HCT116 (cell line): ENCODE data around the gene LYPD6. TPM values are rescaled to one million over a fixed set of nuclear protein-coding genes. Genes with fewer than 3 reads are reported as not detected.

Experiments
- ATAC-seq: fragments of 200-7000 bp; cut with Tn5 transposase; 2 replicates; pipeline ENCODE4 v1.9.1; 2020; ENCODE audit warnings: mild to moderate bottlenecking, moderate library complexity
- BruUV-seq: library from RNA; stranded (reverse); fragments of 400-500 nt; replicated peaks from 2 replicates; lab custom pipeline; 2021; lab: Mats Ljungman, UMichigan
- CTCF ChIA-PET: fragments of 300-600 bp; sonication (Branson Sonifier 250); formaldehyde crosslinking; loops from one replicate; lab custom pipeline; 2021; ENCODE audit warnings: antibody characterized with exemption; lab: Charles Lee
- POLR2A ChIA-PET: fragments of 300-600, 350-600 bp; sonication (Branson Sonifier 250); formaldehyde crosslinking; loops from one replicate; lab custom pipeline; 2021; ENCODE audit warnings: antibody characterized with exemption; lab: Charles Lee
- RAD21 ChIA-PET, 2 experiments: fragments of 300-600 bp; sonication (Branson Sonifier 250); formaldehyde crosslinking; loops; one replicate each; lab custom pipeline; 2023; ENCODE audit warnings: low total read pairs in 2 of 2; ENCODE audit not compliant: uncharacterized antibody in 2 of 2, unreplicated experiment in 2 of 2, low non-redundant PET in 1 of 2; lab: Charles Lee
- DNase-seq: peaks from one replicate; pipeline ENCODE4 v3.0.0-alpha.2; 2010; ENCODE audit warnings: low read depth, low spot score
- H2AFZ ChIP-seq: fragments of 200-600 bp; shearing (Covaris generic), sonication (generic); 2 replicates; pipeline ENCODE4 v1.6.1; 2017; ENCODE audit warnings: low read depth, mixed run types, mixed read lengths, antibody characterized with exemption, low read length; ENCODE audit not compliant: poor library complexity, severe bottlenecking
- H3K27ac ChIP-seq: 2 replicates; pipeline ENCODE4 v1.5.1; 2012; ENCODE audit warnings: low read depth, low read length
- H3K27me3 ChIP-seq: fragments of 200-600 bp; sonication (generic); 2 replicates; pipeline ENCODE4 v1.6.1; 2016; ENCODE audit warnings: mixed run types, low read length, mixed read lengths; ENCODE audit not compliant: insufficient read depth
- H3K36me3 ChIP-seq, 2 experiments: fragments of 200-500 bp in 1 of 2; fragments of 200-600 bp in 1 of 2; sonication (Bioruptor generic) in 1 of 2; sonication (generic) in 1 of 2; 2 replicates each; pipeline versions ENCODE4 v1.5.1 to v1.6.1; 2014 to 2016; ENCODE audit warnings: low read length in 2 of 2, inconsistent platforms in 1 of 2, mixed read lengths in 1 of 2, mixed run types in 1 of 2; ENCODE audit not compliant: insufficient read depth in 2 of 2, control insufficient read depth in 1 of 2
- H3K4me1 ChIP-seq, 2 experiments: fragments of 200-600 bp in 1 of 2; sonication (generic) in 1 of 2; 2 replicates each; pipeline versions ENCODE4 v1.5.1 to v1.6.1; 2012 to 2017; ENCODE audit warnings: low read length in 2 of 2, inconsistent platforms in 1 of 2, mild to moderate bottlenecking in 1 of 2, mixed read lengths in 1 of 2, mixed run types in 1 of 2, moderate library complexity in 1 of 2; ENCODE audit not compliant: insufficient read depth in 2 of 2, control insufficient read depth in 1 of 2
- H3K4me2 ChIP-seq: fragments of 200-600 bp; sonication (generic); 2 replicates; pipeline ENCODE4 v1.6.1; 2017; ENCODE audit warnings: mixed run types, low read length, mixed read lengths
- H3K4me3 ChIP-seq, 2 experiments: fragments of 200-600 bp in 1 of 2; sonication (generic) in 1 of 2; replicated peaks in 1 of 2; 2 replicates each; pipeline ENCODE4 v1.5.1; 2011 to 2016; ENCODE audit warnings: low read length in 2 of 2, control low read depth in 1 of 2, low read depth in 1 of 2, mild to moderate bottlenecking in 1 of 2, mixed read lengths in 1 of 2, mixed run types in 1 of 2
- H3K79me2 ChIP-seq: fragments of 200-600 bp; sonication (generic); 2 replicates; pipeline ENCODE4 v1.6.1; 2017; ENCODE audit warnings: mild to moderate bottlenecking, mixed run types, low read length, moderate library complexity, mixed read lengths; ENCODE audit not compliant: insufficient read depth
- H3K9ac ChIP-seq: fragments of 200-600 bp; sonication (generic); 2 replicates; pipeline ENCODE4 v1.6.1; 2016; ENCODE audit warnings: low read length, mixed read lengths
- H3K9me2 ChIP-seq: fragments of 200-600 bp; sonication (generic), shearing (Covaris generic); 2 replicates; pipeline ENCODE4 v1.6.1; 2017; ENCODE audit warnings: mixed run types, mild to moderate bottlenecking, moderate library complexity; ENCODE audit not compliant: insufficient read depth
- H3K9me3 ChIP-seq, 2 experiments: fragments of 200-500 bp in 1 of 2; fragments of 200-600 bp in 1 of 2; sonication (Bioruptor generic) in 1 of 2; sonication (generic) in 1 of 2; 2 replicates each; pipeline ENCODE4 v1.6.1; 2014 to 2017; ENCODE audit warnings: low read length in 2 of 2, mixed read lengths in 2 of 2, inconsistent platforms in 1 of 2, low read depth in 1 of 2, mild to moderate bottlenecking in 1 of 2, mixed run types in 1 of 2, moderate library complexity in 1 of 2; ENCODE audit not compliant: control insufficient read depth in 1 of 2, insufficient read depth in 1 of 2
- H4K20me1 ChIP-seq: fragments of 200-600 bp; sonication (generic), shearing (Covaris generic); 2 replicates; pipeline ENCODE4 v1.6.1; 2017; ENCODE audit warnings: mixed run types, mild to moderate bottlenecking, moderate library complexity; ENCODE audit not compliant: insufficient read depth
- CEBPB ChIP-seq: IDR thresholded peaks from 2 replicates; pipeline ENCODE4 v1.6.1; 2012; ENCODE audit warnings: low read depth
- EGR1 ChIP-seq: IDR thresholded peaks from 2 replicates; pipeline ENCODE4 v1.6.1; 2012; ENCODE audit warnings: low read depth
- EZH2 ChIP-seq: fragments of 200-600 bp; sonication (generic); IDR thresholded peaks from 2 replicates; pipeline ENCODE4 v1.6.1; 2017; ENCODE audit warnings: antibody characterized with exemption, mixed run types
- EZH2phosphoT487 ChIP-seq: fragments of 200-600 bp; IDR thresholded peaks from 2 replicates; pipeline ENCODE4 v1.6.1; 2018; ENCODE audit warnings: antibody characterized with exemption, borderline replicate concordance
- JUND ChIP-seq: IDR thresholded peaks from 2 replicates; pipeline ENCODE4 v1.6.1; 2012
- POLR2A ChIP-seq: IDR thresholded peaks from 2 replicates; pipeline ENCODE4 v1.7.0; 2011; ENCODE audit warnings: borderline replicate concordance; ENCODE audit not compliant: insufficient read depth, insufficient read length; ENCODE audit errors: extremely low read depth
- POLR2AphosphoS5 ChIP-seq: IDR thresholded peaks from 2 replicates; pipeline ENCODE4 v1.6.1; 2011; ENCODE audit warnings: mild to moderate bottlenecking, low read depth, low read length, moderate library complexity
- RAD21 ChIP-seq: IDR thresholded peaks from 2 replicates; pipeline ENCODE4 v1.6.1; 2012; ENCODE audit warnings: low read depth, mild to moderate bottlenecking
- SRF ChIP-seq: IDR thresholded peaks from 2 replicates; pipeline ENCODE4 v1.6.1; 2012; ENCODE audit warnings: low read depth
- YY1 ChIP-seq: IDR thresholded peaks from 2 replicates; pipeline ENCODE4 v1.6.1; 2011; ENCODE audit warnings: low read length, low read depth, moderate library complexity, mild to moderate bottlenecking; ENCODE audit not compliant: insufficient replicate concordance; ENCODE audit errors: extremely low read depth
- ZNF274 ChIP-seq: fragments of 200-500 bp; sonication (Bioruptor generic); IDR thresholded peaks from 2 replicates; pipeline ENCODE4 v1.6.1; 2014; ENCODE audit warnings: mild to moderate bottlenecking, low read depth, low read length, inconsistent platforms
- intact Hi-C: fragments of 100-400 bp; cut with micrococcal nuclease; formaldehyde crosslinking; loops from 2 replicates; pipeline ENCODE4 v1.10.0; 2022
- total RNA-seq: library from RNA; stranded (reverse); gene quantifications from one replicate; pipeline ENCODE4 v1.2.1, GENCODE V29; 2021; ENCODE audit not compliant: unreplicated experiment
- TF ChIP-seq, protein P1 (sequence below), 3 experiments: fragments of 200-600 bp in 1 of 3; sonication (generic) in 1 of 3; IDR thresholded peaks in 2 of 3; conservative IDR thresholded peaks in 1 of 3; 2 replicates each; pipeline ENCODE4 v1.5.1; 2012 to 2017; ENCODE audit warnings: low read depth in 2 of 3, low read length in 2 of 3, antibody characterized with exemption in 1 of 3, borderline replicate concordance in 1 of 3, control low read depth in 1 of 3, mild to moderate bottlenecking in 1 of 3, mixed read lengths in 1 of 3, mixed run types in 1 of 3, moderate library complexity in 1 of 3; ENCODE audit not compliant: insufficient read depth in 1 of 3
- TF ChIP-seq, protein P2 (sequence below): IDR thresholded peaks from 2 replicates; pipeline ENCODE4 v1.6.1; 2012

Gene LYPD6
- total RNA-seq, 1 experiment from 2014 or later: 3.0 TPM

DNA sequence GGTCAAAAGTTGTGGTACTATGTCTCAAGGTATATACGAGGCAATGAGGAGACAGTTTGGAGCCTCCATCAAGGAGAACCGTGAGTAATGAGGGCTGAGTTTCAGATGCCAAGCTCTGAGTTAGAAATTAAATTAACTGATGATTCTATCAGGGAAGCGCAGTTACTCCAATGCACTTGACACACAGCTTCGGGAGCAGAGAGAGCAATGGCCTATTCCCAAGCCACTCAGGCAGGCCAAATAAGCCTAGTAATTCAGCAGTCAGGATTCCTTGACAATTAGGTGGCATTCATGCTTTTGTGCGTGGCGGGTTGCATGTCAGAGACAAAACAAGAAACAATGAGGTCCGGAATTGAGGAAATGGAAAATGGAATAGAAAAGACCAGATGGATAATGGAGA lies 134.0 kb downstream of the LYPD6 start:
- RAD21 ChIA-PET: no interaction called here
- no peaks in the 10 kb centered on the region for H3K36me3 ChIP-seq
- H3K9me2 ChIP-seq: no peaks in the 10 kb centered on the region
- no peak for DNase-seq
- no peaks in the 10 kb centered on the region for H3K9me3 ChIP-seq
- H4K20me1 ChIP-seq: no peaks in the 10 kb centered on the region
- H3K4me1 ChIP-seq: no peaks in the 10 kb centered on the region
- CTCF ChIA-PET: no interaction called here
- no peak for ATAC-seq
- POLR2A ChIA-PET: no interaction called here
- no TSS peak for BruUV-seq
- no peak overlapping the region for H3K27ac ChIP-seq
- H3K9ac ChIP-seq: no peak overlapping the region
- H2AFZ ChIP-seq: no peak overlapping the region
- H3K4me3 ChIP-seq: no peak overlapping the region
- no peaks in the 10 kb centered on the region for H3K79me2 ChIP-seq
- no peaks in the 10 kb centered on the region for H3K27me3 ChIP-seq
- intact Hi-C loops: no loop called here
- H3K4me2 ChIP-seq: no peak overlapping the region
- TF ChIP-seq POLR2A: no peak
- no peak for TF ChIP-seq YY1
- no peak for TF ChIP-seq EZH2
- no peak for TF ChIP-seq POLR2AphosphoS5
- no peak for TF ChIP-seq CEBPB
- TF ChIP-seq EZH2phosphoT487: no peak
- TF ChIP-seq, protein P1, sequence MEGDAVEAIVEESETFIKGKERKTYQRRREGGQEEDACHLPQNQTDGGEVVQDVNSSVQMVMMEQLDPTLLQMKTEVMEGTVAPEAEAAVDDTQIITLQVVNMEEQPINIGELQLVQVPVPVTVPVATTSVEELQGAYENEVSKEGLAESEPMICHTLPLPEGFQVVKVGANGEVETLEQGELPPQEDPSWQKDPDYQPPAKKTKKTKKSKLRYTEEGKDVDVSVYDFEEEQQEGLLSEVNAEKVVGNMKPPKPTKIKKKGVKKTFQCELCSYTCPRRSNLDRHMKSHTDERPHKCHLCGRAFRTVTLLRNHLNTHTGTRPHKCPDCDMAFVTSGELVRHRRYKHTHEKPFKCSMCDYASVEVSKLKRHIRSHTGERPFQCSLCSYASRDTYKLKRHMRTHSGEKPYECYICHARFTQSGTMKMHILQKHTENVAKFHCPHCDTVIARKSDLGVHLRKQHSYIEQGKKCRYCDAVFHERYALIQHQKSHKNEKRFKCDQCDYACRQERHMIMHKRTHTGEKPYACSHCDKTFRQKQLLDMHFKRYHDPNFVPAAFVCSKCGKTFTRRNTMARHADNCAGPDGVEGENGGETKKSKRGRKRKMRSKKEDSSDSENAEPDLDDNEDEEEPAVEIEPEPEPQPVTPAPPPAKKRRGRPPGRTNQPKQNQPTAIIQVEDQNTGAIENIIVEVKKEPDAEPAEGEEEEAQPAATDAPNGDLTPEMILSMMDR (IDR thresholded peaks at IDR 0.05 in 2 of 3, conservative IDR thresholded peaks at IDR 0.05 in 1 of 3; ENCODE audit: borderline replicate concordance in 1 of 3, insufficient read depth in 1 of 3, low read depth in 2 of 3, low read length in 2 of 3): no peak
- no peak for TF ChIP-seq EGR1
- TF ChIP-seq SRF: no peak
- TF ChIP-seq JUND: no peak
- no peak for TF ChIP-seq ZNF274
- no peak for TF ChIP-seq RAD21
- TF ChIP-seq, protein P2, sequence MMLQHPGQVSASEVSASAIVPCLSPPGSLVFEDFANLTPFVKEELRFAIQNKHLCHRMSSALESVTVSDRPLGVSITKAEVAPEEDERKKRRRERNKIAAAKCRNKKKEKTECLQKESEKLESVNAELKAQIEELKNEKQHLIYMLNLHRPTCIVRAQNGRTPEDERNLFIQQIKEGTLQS: no peak
